ENCODE data around the gene NPAS2. TPM values are rescaled to one million over a fixed set of nuclear protein-coding genes. Genes with fewer than 3 reads are reported as not detected.
A peak's percentile ranks its signal among the peaks of the same experiment; 100 is the strongest.

NPAS2 gene
- total RNA-seq, 4 donors from 2014 or later: 11.8 to 46.5 (median 21.7) TPM

DNA sequence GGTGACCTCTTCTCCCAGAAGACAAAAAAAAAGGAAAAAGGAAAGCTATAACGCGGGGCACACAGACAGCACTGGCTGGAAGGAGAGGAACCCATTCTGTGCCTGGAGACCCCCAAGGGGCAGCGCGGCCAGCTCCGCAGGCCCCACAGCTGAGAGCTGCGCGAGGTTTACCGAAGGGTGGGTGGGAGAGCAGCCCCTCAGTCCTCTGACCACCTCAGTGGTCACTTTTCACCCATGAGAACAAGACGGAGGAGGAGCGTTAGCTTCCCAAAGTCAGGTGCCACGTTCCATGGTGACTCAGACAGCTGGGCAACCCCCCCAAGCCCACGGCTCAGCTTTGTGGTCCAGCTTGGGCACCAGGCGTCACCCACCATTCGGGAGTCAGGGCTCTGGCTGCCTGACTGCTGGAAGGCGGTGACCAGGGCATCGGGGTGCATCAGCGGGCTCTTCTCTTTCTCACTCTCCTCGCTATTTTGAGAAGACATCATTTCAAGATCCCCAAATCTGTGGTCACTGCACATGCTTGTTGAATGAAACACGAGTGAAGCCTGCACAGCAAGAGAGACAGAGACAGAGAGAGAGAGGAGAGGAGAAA is 217.3 kb downstream of the NPAS2 start:
- Histone ChIP-seq H3K9me3 (no peaks in the 10 kb centered on the region), H3K27me3 (no peaks in the 10 kb centered on the region), H3K36me3 (peaks cover 0 to 86% of the 10 kb centered on the region in 2 donors), H3K27ac (no peak overlapping the region), H3K4me3 (no peak overlapping the region), H3K4me1 (no peaks in the 10 kb centered on the region)
- TF ChIP-seq, protein P1, sequence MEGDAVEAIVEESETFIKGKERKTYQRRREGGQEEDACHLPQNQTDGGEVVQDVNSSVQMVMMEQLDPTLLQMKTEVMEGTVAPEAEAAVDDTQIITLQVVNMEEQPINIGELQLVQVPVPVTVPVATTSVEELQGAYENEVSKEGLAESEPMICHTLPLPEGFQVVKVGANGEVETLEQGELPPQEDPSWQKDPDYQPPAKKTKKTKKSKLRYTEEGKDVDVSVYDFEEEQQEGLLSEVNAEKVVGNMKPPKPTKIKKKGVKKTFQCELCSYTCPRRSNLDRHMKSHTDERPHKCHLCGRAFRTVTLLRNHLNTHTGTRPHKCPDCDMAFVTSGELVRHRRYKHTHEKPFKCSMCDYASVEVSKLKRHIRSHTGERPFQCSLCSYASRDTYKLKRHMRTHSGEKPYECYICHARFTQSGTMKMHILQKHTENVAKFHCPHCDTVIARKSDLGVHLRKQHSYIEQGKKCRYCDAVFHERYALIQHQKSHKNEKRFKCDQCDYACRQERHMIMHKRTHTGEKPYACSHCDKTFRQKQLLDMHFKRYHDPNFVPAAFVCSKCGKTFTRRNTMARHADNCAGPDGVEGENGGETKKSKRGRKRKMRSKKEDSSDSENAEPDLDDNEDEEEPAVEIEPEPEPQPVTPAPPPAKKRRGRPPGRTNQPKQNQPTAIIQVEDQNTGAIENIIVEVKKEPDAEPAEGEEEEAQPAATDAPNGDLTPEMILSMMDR (IDR thresholded peaks at IDR 0.05): no peak
- TF ChIP-seq POLR2AphosphoS5 (IDR thresholded peaks at IDR 0.05): no peak
- TF ChIP-seq POLR2A (IDR thresholded peaks at IDR 0.05): no peak
- TF ChIP-seq EP300 (IDR thresholded peaks at IDR 0.05): no peak
- WGBS, 2 donors (ENCODE audit: low coverage in 1 of 2): 33 to 94% methylated on average over 1 to 9 of the region's 19 CpGs
- no peak for ATAC-seq

DNA sequence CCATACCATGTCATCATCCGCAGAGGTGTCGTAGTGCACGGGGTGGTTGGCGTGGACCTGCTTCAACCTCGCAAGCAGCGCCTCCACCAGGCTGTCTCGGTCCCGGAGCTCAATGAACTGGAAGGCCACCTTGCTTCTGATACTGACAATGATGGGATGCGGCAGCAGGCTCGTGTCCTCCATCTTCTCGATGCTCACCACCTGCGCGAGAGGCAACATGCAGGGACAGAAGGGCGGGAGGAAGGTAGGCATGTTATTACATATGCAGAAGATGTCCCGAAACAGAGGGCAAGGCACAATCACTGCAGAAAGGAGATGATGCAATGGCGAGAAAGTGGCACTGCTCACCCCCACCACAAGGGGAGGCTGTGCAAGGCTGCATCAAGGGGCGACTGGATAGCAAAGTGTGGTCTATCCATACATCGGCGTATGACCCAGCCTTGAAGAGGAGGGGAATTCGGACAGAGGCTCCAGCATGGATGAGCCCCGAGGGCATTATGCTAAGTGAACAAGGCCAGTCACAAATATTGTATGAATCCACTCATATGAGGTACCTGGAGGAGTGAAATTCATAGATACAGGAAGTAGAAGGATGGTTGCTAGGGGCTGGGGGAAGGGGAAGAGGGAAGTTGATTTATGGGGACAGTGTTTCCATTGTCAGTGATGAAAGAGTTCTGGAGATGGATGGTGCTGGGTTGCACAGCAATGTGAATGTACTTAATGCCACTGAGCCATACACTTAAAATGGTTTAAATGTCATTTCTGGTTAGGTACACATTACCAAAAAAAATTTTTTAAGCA is 218.7 kb downstream of the NPAS2 start:
- no peaks in the 10 kb centered on the region for H3K27me3 ChIP-seq
- no peak for TF ChIP-seq POLR2AphosphoS5 (IDR thresholded peaks at IDR 0.05)
- TF ChIP-seq, protein P1 (IDR thresholded peaks at IDR 0.05): peak in 3 of 4 experiments; percentile 35 to 54 (median 42)
- no peak overlapping the region for H3K4me3 ChIP-seq
- no peak for ATAC-seq
- no peak overlapping the region for H3K27ac ChIP-seq
- 84% methylated on average over 12 of the region's 21 CpGs; no CpG with 5 or more reads in 1 of the 2 donors for WGBS, 2 donors (ENCODE audit: low coverage in 1 of 2)
- peaks cover 0 to 79% of the 10 kb centered on the region in 2 donors for H3K36me3 ChIP-seq
- H3K4me1 ChIP-seq: no peaks in the 10 kb centered on the region
- H3K9me3 ChIP-seq: no peaks in the 10 kb centered on the region

DNA sequence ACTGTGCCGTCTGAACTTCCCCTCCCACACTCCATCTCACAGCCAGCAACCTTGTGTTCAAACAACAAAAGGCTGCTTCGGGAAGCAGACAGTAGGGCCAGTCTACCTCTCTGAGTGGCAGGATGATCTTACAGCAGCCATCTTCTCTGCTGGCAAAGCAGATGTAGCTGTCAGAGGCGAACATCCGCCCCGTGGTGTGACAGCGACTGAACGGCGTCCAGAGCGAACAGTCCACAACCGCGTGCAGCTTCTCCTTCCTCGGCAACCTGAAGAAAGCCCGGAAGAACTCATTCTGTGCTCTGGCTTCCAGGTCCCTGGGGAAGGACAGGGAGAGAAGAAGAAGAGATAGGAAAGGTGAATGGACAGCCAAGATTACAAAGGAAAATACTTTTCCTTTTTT is 220.1 kb downstream of the NPAS2 start:
- WGBS, 2 donors (ENCODE audit: low coverage in 1 of 2): 100% methylated on average over 3 of the region's 13 CpGs; no CpG with 5 or more reads in 1 of the 2 donors
- TF ChIP-seq, protein P1 (IDR thresholded peaks at IDR 0.05): no peak
- TF ChIP-seq POLR2A (IDR thresholded peaks at IDR 0.05) (no peak), POLR2AphosphoS5 (IDR thresholded peaks at IDR 0.05) (no peak), EP300 (IDR thresholded peaks at IDR 0.05) (no peak)
- Histone ChIP-seq H3K27me3 (no peaks in the 10 kb centered on the region), H3K27ac (no peak overlapping the region), H3K4me3 (no peak overlapping the region), H3K4me1 (no peaks in the 10 kb centered on the region), H3K36me3 (peaks cover 0 to 67% of the 10 kb centered on the region in 2 donors), H3K9me3 (no peaks in the 10 kb centered on the region)
- ATAC-seq: no peak

DNA sequence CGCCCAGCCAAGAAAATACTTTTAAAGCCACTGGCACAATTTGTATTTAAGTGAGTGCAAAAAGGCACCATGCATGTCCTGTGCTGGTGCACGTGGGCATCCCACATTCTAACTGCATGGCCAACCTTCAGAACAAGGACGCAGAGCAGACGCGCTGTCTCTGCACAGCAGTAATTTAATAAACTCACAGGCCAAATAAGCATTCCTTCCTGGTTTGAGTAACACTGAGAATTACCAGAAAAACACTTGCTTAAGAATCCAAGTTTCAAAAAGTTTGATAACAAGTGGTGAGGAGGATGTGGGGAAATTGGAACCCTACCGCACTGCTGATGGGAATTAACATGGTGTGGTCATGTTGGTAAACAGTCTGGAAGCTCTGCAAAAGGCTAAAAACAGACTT is 220.8 kb downstream of the NPAS2 start:
- TF ChIP-seq POLR2AphosphoS5 (IDR thresholded peaks at IDR 0.05) (peak; percentile 28), EP300 (IDR thresholded peaks at IDR 0.05) (no peak), POLR2A (IDR thresholded peaks at IDR 0.05) (no peak)
- TF ChIP-seq, protein P1 (IDR thresholded peaks at IDR 0.05): no peak
- no peaks in the 10 kb centered on the region for H3K4me1 ChIP-seq
- no peak for ATAC-seq
- WGBS, 2 donors (ENCODE audit: low coverage in 1 of 2): 86 to 91% methylated on average over 5 of the region's 6 CpGs
- H3K9me3 ChIP-seq: no peaks in the 10 kb centered on the region
- no peak overlapping the region for H3K4me3 ChIP-seq
- H3K36me3 ChIP-seq: peaks cover 0 to 60% of the 10 kb centered on the region in 2 donors
- no peaks in the 10 kb centered on the region for H3K27me3 ChIP-seq
- no peak overlapping the region for H3K27ac ChIP-seq

DNA sequence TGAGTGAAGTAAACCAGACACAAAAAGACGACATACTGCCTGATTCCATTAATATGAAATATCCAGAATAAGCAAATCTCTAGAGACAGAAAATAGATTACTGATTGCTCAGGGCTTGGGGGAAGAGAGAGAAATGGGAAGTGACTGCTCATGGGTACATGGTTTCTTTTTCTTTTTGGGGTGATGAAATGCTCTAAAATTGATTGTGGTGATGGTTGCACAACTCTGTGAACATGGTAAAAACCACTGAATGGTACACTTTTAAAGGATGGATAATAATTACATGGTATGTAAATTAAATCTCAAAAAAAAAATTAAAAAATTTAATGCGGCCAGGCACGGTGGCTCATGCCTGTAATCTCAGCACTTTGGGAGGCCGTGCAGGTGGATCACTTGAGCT is 221.5 kb downstream of the NPAS2 start:
- no peaks in the 10 kb centered on the region for H3K27me3 ChIP-seq
- peaks cover 0 to 60% of the 10 kb centered on the region in 2 donors for H3K36me3 ChIP-seq
- ATAC-seq: no peak
- TF ChIP-seq EP300 (IDR thresholded peaks at IDR 0.05) (no peak), POLR2AphosphoS5 (IDR thresholded peaks at IDR 0.05) (no peak), POLR2A (IDR thresholded peaks at IDR 0.05) (no peak)
- TF ChIP-seq, protein P1 (IDR thresholded peaks at IDR 0.05): no peak
- no peak overlapping the region for H3K27ac ChIP-seq
- H3K4me3 ChIP-seq: no peak overlapping the region
- H3K9me3 ChIP-seq: no peaks in the 10 kb centered on the region
- 84 to 85% methylated on average over 2 to 4 of the region's 4 CpGs for WGBS, 2 donors (ENCODE audit: low coverage in 1 of 2)
- H3K4me1 ChIP-seq: no peaks in the 10 kb centered on the region

Data from gastroesophageal sphincter (tissue), 4 donors.